Stimulated activated CD4-positive, alpha-beta T cell treated with anti-CD3 and anti-CD28 coated beads, Interleukin-12 subunit alpha, Interleukin-12 subunit beta, amount 100 ng/mL, for 48 hours (primary cell): ENCODE data around the gene RHEB.

ENCODE experiments used
- DNase-seq, 3 donors: peaks; one replicate each; pipeline ENCODE4 v3.0.0-alpha.2; 2020; ENCODE audit warnings: low read depth in 2 of 3, low spot score in 1 of 3

Gene RHEB

DNA sequence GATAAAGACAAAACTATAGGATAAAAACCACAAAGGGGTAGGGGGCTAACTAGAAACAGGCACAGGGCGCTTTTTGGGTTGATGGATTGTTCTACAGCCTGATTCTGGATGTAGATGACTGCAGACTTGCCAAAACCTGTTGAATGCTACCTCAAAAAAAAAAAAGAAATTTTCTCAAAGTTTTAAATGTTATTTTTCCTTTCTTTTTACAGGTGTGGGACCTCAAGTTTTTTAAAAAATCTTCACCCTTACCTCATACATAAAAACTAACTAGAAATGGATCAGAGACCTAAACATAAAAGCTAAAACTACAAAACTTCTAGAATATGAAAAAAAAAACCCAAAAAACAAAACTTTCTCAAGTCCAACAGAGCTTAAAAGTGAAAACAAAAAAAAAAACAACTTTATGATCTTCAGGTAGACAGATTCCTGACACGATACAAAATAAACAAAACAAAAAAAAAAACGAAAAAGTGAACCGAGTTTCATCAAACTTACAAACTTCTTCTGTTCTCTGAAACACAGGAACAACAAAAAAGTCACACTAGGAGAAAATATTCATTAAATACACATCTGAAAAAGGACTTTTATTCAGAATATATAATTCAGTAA is 14.9 kb downstream of the RHEB start:
- no peak for DNase-seq

DNA sequence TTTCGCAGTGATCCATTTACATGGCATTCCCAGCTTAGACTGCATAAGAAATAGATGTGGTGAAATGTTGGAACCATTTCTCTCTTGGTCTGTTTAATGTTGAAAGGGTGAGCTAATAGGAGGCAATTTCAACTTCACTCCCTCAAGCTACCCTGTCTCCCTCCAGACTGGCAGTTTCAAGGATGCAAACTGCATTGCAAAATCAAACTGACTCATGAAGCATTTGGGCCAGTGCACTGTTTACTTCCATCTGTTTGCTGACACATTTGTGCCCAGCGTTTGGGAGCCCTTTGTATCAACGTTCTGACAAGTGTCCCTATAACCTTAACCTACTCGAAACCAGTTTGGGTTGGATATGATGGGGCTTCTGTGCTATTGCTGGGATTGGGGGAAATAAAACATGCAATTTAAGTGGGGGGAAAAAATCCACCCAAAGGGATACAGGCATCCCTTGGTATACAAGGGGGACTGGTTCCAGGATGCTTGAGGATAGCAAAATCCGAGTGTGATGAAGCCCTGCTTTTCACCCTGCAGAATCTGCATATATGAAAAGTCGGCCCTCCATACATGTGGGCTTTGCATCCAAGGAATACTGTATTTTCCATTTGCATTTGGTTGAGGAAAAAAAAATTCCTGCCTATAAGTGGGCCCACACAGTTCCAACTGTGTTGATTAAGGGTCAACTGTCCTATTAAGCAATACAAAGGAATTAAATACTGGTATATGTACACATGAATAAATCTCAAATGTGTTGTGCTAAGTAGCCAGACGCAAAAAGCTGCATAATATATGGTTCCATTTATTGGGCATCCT is 15.6 kb downstream of the RHEB start:
- no peak for DNase-seq

DNA sequence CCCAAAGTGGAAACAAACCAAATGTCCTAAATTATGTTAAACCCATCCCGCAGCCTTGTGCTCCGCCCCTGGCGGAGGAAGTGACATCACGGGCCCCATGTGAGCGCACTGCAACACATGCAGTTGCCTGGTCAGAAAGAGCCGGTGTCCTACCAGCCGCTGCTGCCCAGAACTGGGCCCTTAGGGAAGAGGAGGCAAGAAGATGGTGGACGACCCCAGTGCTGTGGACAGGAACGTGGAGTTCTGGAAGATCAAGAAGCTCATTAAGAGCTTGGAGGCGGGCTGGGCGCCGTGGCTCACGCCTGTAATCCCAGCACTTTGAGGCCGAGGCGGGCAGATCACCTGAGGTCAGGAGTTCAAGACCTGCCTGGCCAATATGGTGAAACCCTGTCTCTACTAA is 18.0 kb downstream of the RHEB start:
- no peak for DNase-seq

DNA sequence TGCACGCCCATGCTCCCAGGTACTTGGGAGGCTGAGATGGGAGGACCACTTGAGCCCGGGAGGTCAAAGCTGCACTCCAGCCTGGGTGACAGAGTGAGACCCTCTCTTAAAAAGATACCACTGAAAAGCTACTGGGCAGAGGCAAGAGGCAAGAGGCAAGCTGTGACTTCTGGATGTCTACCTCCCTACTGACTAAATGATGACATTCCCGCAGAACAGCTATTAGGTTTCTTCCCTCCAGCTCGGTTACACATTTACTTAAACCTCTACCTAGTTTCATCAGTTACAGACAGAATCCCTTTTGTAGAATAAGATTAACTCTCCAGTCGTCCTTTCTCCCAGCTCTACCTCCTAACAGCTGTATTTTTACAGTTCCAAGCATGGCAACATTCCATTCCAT is 21.2 kb downstream of the RHEB start:
- no peak for DNase-seq

DNA sequence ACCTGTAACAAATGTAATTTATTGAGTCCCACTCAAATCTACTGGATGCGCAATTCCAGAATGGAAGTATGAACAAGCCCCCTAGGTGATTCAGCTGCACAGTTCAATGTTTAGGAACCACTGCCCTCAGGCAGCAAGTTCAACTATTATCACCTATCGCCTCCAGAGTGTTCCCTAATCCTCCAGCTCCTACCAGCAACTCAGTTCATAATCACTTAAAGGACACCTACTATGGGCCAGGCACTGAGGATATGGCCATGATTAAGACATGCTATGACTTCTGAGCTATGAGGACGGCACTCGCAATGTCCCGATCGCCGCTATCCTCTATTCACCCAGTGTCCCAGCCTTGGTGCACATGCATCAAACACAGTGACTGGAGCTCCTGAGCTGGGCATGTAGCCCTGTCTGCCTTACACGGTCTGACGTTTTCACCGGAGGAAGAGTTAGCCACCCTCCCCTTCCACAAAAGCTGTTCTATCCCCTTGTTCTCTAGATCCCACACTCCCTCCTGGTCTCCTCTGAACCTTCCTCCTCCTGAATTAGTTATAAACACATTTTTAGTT is 22.3 kb downstream of the RHEB start:
- DNase-seq, result no peak

DNA sequence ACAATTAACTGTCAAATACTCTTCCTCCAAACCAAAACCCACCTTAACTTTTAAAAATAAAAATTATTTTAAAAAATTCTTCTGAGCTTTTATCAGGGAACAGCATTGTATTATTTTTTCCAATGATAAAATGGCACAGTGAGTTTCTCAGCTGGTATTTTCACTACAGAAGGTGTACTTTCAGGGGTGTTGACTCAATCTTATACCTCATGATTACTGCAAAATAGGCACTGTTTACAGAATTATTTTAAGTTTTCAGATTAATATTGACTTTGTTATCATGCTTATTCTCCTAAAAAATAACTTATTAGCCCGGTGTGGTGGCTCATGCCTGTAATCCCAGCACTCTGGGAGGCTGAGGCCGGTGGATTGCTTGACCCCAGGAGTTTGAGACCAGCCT is 24.3 kb downstream of the RHEB start:
- DNase-seq, result no peak

DNA sequence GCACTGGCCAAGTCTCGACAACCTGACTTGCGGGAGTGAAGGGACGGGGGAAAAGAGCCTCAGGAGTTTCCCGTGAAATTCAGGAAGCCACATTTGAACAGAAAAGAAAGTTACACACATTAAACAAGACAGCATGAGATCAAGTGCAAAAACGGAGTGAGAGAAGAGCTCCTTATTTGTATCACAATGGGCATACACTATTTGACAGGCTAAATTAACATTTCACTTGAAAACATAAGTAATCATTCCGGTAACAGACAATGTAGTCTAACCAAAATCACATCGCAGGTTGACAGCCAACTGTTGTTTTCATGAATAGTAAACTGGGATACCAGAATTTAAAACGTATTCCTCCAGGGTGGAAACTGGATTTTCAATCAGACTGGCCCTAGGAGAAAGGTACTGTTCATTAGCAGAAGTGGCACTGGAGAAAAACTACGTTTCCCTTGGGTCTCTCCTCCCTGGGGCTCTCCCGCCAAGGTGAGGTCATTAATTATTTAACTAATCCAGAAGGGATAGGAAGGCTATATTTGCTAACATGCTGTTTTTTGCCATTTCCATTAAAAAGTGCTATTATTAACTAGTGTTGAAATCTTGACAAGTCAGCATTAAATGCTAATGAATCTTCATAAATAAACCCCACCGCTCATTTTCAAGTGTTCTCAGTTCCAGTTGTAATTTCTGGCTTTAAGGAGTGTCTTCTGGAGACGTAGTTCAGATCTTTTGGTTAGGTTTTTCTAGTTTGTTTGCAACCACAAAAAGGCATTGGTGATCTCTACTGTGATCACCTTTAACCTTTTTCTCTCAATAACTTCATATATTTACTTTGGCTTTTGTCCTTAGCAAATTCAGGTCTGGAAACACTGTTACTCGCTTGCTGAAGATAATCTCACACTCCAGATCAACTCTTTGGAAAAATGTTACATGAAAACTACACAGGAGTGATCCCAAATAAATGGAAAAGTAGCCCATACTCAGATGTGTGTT is 25.1 kb downstream of the RHEB start:
- no peak for DNase-seq

DNA sequence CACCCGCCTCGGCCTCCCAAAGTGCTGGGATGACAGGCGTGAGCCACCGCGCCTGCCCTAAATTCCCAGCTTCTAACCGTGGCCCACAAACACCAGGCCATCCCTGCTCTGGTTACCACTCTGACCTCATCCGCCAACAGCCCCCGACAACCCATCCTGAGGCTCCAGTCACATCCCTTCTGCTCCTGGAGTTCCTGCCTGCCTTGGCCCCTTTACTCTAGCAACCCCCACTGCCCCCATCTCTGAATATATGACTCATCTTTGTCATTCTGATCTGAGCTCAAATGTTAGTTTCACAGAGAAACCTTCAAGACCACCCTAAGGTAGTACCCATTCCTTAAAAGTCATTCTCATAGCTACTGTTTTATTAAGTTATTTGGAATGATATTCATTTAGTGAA is 26.6 kb downstream of the RHEB start:
- DNase-seq, result no peak

DNA sequence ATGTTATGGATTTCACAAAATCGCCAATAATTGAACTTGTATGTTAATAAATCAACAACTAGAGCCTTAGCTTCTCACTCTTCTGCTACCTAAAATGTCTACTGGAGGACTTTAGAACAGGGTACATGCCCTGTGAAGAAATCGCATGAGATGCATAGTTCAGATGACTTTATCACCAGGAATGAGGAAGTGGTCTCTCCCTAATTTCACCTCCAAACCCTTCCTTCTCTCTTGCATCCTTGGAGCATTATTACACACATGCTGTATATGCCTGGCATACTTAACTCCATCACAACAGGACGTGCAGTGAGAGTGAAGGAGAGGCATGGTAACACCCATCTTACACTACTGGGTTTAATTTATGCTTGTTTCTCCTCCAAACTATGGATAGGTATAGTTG is 27.8 kb downstream of the RHEB start:
- DNase-seq, result no peak

DNA sequence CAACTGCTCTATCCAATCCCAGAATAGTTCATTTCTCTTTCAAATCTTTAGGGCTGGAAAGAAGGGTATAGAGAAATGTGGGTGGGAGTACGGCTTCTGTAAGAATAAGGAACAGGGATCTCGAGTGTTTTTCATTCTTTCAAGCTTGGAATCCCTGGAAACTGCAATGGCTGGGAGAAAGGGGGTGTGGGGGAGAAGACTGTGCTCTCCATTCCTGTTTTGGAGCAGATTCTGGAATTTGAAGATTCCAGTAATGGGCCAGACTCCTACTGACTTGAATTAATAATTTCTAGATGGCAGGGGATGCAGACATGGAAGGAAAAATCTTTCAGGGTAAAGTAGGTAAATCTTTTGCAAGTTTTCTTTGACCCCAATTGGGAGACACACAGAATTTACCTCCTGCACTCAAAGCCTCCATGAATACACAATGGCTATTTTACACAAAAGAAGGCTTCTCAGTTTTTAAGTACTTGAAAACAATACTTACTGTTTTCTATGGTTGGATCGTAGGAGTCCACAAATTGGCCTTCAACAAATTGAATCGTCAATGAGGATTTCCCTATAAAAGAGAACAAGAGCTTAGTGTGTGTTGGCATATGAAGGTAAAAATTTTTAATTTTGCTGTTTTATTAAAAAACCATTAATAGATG is 29.1 kb downstream of the RHEB start:
- DNase-seq, result no peak

DNA sequence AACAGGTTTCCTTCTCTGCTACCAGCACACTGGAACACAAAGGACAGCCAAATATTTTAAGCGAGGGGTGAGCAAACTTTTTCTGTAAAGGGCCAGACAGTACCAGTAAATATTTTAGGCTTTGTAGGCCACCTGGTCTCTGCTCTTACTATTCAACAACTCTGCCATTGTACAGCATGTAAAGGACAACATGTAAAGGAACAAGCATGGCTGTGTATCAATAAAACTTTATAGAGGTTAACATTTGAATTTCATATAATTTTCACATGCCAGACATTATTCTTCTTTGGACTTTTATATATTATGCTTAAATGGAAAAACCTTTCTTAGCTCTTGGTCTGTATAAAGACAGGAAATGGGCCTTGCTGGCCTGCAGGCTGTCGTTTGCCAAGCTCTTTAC is 30.2 kb downstream of the RHEB start:
- no peak for DNase-seq

DNA sequence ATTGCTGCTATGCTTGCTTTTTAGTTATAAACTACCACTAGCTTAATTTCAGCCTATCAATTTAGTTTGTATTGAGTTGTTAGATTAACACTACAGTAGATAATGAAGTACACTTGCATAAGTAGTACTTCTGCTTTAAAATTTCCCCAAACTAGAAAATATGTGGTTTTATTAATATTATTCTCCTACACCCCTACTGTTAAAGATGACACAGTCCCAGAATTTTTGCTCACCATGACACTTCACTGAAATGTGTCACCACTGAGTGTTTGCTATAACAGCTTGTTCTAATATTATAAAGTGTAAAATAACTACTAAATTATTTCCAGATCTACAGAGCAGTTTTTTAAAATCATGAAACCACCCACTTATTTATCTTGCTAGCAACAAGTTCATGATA is 31.6 kb downstream of the RHEB start:
- DNase-seq, result no peak

DNA sequence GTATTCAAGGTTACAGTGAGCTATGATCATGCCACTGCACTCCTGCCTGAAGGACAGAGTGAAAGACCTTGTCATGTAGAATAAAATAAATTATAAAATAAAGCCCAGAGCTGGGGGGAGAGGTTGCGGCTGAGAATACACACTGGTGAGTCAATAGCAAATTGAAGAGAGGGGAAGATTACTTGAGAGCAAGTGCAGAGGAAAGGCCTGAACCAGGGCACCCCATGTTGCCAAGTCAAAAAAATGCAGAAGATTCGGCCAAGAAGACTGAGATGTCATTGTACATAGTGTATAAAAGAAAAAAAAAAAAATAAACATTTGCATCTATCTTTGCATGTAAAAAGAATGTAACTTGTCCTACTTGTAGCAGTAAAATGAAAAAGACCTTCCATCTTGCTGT is 32.5 kb downstream of the RHEB start:
- no peak for DNase-seq

DNA sequence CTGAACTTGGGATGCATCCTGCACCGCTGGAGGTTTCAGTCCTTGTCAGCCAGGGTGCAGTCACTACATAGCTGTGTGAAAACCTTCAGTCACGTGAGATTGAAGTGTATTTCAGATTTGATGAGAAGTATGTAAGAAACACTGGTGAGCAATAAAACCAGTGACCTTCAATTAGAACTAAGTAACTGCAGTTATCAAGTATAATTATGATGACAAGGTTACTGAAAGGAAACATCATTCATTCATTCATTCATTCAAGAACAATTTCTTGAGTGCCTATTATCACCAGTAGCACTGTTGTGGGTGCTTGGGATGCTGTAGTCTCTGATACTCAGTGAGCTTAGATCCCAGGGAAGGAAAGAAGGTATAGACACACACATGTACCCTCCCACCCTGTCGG is 33.6 kb downstream of the RHEB start:
- no peak for DNase-seq

DNA sequence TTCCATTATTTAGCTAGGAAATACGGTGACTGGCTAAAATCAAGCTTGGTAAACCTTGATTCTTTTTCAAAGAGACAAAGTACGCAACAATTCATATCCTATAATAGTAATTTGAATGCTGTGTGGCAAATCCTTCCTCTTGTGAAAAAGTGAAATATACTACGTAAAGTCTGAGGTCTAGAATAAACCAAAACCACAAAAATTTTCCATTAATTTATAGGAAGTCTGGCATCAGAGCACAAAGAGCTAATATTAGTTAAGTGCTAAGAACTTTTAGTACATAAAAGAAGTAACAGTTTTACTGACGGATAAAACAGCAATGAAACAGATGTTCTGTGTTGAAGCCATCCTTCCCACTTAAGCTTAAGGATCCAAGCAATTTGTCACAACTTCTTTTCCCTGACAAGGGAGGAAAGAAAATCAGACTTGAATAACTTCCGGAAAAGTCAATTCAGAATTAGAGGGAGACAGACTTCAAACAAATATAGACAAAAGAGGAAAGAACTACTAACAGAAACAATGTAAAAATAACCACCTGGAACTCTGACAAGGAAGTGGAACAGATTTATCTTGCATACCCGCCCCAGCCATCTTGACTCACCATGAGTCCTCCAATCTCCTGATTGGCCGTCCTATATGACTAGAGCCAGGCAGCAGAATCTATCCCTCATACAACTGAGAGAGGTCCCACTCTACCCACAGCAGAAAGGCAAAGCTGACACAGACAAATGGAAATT is 34.6 kb downstream of the RHEB start:
- peak in 2 of 3 donors; percentile 4 to 7 for DNase-seq

DNA sequence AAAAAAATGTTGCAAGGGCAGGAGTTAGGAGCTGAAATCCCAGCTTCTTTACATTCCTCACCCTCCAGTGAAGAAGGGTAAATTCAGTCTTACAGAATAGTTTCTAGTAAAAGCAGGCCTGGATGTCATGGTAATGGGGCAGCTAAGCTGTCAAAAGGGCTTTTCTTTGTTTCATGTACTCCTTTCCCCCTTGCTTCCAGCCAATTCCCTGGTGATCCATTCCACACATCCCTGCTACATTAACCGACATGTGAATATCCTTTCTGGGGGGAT is 36.0 kb downstream of the RHEB start:
- DNase-seq, result no peak

DNA sequence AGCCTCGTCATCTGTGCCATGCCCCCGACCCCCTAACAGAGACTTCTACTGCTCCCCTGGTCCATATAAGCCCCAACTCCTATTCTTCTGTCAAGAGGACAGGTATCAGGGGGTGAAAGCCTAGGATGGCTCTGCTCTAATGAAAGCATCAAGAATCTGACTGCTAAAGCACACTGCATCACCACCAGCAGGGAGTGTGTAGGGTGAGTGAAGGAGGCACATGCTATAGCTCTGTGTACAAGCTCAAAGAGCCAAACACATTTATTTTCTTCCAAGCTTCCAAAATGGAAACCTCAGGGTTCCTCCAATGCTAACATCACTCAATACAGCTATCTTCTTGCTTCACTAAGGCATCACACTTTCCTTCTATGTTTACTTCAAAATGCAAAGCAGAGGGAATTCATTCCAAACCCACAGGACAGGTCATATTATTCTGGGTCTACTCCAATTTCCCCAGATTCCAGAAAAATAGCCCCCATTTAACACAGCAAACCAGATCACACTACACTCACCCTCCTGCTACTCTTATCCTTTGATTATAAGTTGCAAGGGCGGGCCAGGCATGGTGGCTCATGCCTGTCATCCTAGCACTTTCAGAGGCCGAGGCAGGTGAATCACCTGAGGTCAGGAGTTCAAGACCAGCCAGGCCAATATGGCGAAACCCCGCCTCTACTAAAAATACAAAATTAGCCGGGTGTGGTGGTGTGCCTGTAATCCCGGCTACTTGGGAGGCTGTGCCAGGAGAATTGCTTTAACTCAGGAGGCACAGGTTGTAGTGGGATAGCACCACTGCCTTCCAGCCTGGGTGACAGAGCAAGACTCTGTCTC is 36.6 kb downstream of the RHEB start:
- DNase-seq, result no peak

DNA sequence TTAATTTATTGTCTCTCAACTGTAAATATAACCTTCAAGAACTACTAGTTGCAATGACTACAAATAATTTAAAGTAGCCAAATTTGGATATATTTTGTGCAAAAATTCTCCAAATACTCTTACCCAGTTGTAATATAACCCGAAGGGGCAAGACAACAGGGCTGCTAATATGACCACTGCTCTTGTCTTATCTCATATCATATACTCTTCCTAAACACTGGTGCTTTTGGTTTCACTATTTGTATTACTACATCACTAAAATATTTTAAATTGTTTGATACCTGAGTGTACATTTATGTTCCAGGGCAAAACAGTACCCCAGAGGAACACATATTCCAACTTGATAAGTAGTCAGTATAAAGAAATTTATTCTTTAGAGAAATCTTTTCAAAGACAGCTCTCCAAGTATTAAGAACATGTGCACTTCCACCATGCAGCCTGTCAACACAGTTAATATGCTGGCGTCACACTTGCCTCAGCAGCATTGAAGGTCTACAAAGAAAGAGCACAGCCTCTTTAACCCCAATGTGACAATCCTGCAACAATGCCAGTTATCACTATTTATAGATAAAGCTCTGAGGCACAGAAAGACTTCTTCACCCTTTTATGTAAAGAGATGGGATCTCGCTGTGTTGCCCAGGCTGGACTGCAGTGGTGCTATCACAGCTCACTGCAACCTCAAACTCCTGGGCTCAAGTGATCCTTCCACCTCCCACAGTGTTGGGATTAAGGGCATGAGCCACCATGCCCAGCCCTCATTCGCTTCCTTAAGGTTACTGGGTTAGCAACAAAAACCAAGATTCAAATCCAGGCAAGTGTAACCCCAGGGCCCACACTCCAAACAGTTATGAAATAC is 37.8 kb downstream of the RHEB start:
- DNase-seq, result no peak

DNA sequence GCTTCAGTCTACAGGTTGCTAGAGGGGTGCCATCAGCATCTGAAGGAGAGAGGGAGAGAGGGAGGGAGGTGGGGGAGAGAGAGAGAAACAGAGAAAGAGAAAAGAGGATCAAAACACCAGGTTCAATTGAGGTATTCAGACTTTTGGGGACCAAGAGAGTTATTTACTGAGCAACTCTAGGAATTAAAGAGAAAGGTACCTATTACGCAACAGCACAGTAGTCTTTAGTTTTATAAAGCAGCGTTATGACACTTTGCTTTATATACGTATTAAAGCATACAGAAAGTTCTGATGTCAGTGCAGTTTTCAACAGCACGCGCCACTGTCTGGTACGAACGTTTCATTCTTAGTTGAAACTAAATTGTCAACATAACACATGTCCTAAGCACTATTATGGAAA is 41.8 kb downstream of the RHEB start:
- DNase-seq, result no peak
